WTC11 (cell line): Measurements from ENCODE around the gene CNTN1. TPM values are rescaled to one million over a fixed set of nuclear protein-coding genes. Genes with fewer than 3 reads are reported as not detected.

Source experiments
- ATAC-seq: fragments of 200-7000 bp; cut with Tn5 transposase; 2 replicates; pipeline ENCODE4 v1.10.0; 2021; ENCODE audit warnings: mild to moderate bottlenecking, moderate library complexity
- CTCF ChIA-PET: fragments of 300-600 bp; sonication (Branson Sonifier 250); formaldehyde crosslinking; loops from one replicate; lab custom pipeline; 2021; ENCODE audit warnings: antibody characterized with exemption; lab: Charles Lee
- POLR2A ChIA-PET: fragments of 350-600 bp; sonication (Branson Sonifier 250); formaldehyde crosslinking; loops from one replicate; lab custom pipeline; 2021; ENCODE audit warnings: antibody characterized with exemption; lab: Charles Lee
- DNase-seq: peaks from one replicate; pipeline ENCODE4 v3.0.0; 2021; ENCODE audit warnings: low spot score
- H3K27ac Mint-ChIP-seq: 2 replicates; pipeline ENCODE4 v1.8.0; 2021; ENCODE audit warnings: mixed read lengths
- H3K27me3 Mint-ChIP-seq: 2 replicates; pipeline ENCODE4 v1.8.0; 2021; ENCODE audit warnings: low read depth, mild to moderate bottlenecking, moderate library complexity, mixed read lengths
- H3K36me3 Mint-ChIP-seq: 2 replicates; pipeline ENCODE4 v1.8.0; 2021; ENCODE audit warnings: mixed read lengths
- H3K4me1 Mint-ChIP-seq: 2 replicates; pipeline ENCODE4 v1.8.0; 2022; ENCODE audit warnings: mixed read lengths
- H3K4me3 Mint-ChIP-seq: 2 replicates; pipeline ENCODE4 v1.8.0; 2021; ENCODE audit warnings: mild to moderate bottlenecking, moderate library complexity, mixed read lengths
- H3K9me3 Mint-ChIP-seq: 2 replicates; pipeline ENCODE4 v1.8.0; 2021; ENCODE audit warnings: mixed read lengths
- ATF6 ChIP-seq: sonication (generic); formaldehyde crosslinking; IDR thresholded peaks from 2 replicates; pipeline ENCODE4 v1.8.1; 2023; ENCODE audit warnings: mild to moderate bottlenecking, missing genetic modification reagents
- ETV6 ChIP-seq: sonication (generic); formaldehyde crosslinking; IDR thresholded peaks from 2 replicates; pipeline ENCODE4 v1.8.1; 2022; ENCODE audit warnings: mild to moderate bottlenecking, missing genetic modification reagents
- IRF2 ChIP-seq: sonication (generic); formaldehyde crosslinking; IDR thresholded peaks from 2 replicates; pipeline ENCODE4 v1.8.0; 2022; ENCODE audit warnings: low read depth, missing genetic modification reagents, borderline replicate concordance
- JAZF1 ChIP-seq: fragments of 250-450 bp; sonication (Bioruptor Pico); IDR thresholded peaks from 2 replicates; pipeline ENCODE4 v1.9.0; 2021; ENCODE audit warnings: moderate library complexity, mild to moderate bottlenecking, inconsistent platforms
- MAX ChIP-seq: sonication (generic); formaldehyde crosslinking; IDR thresholded peaks from 2 replicates; pipeline ENCODE4 v1.8.0; 2022; ENCODE audit warnings: mild to moderate bottlenecking, missing genetic modification reagents
- NFE2L1 ChIP-seq: sonication (generic); formaldehyde crosslinking; IDR thresholded peaks from 2 replicates; pipeline ENCODE4 v1.8.1; 2023; ENCODE audit warnings: missing genetic modification reagents
- NFYB ChIP-seq: sonication (generic); formaldehyde crosslinking; conservative IDR thresholded peaks from 2 replicates; pipeline ENCODE4 v1.8.0; 2022; ENCODE audit warnings: low read depth, missing genetic modification reagents
- RORB ChIP-seq: fragments of 250-450 bp; sonication (Bioruptor Pico); IDR thresholded peaks from 2 replicates; pipeline ENCODE4 v1.9.0; 2021; ENCODE audit warnings: mild to moderate bottlenecking
- SMAD3 ChIP-seq: sonication (generic); formaldehyde crosslinking; IDR thresholded peaks from 2 replicates; pipeline ENCODE4 v1.8.0; 2022; ENCODE audit warnings: missing genetic modification reagents, mild to moderate bottlenecking, borderline replicate concordance
- SMAD4 ChIP-seq: sonication (generic); formaldehyde crosslinking; IDR thresholded peaks from 2 replicates; pipeline ENCODE4 v1.8.0; 2022; ENCODE audit warnings: mild to moderate bottlenecking, missing genetic modification reagents
- SP1 ChIP-seq: sonication (generic); formaldehyde crosslinking; conservative IDR thresholded peaks from 2 replicates; pipeline ENCODE4 v1.8.1; 2022; ENCODE audit warnings: missing genetic modification reagents
- TEAD1 ChIP-seq: sonication (generic); formaldehyde crosslinking; IDR thresholded peaks from 2 replicates; pipeline ENCODE4 v1.8.0; 2022; ENCODE audit warnings: mild to moderate bottlenecking, missing genetic modification reagents
- ZNF121 ChIP-seq: sonication (generic); formaldehyde crosslinking; IDR thresholded peaks from 2 replicates; pipeline ENCODE4 v1.8.0; 2023; ENCODE audit warnings: missing genetic modification reagents
- ZNF423 ChIP-seq: fragments of 250-450 bp; sonication (Bioruptor Pico); IDR thresholded peaks from 2 replicates; pipeline ENCODE4 v2.1.2; 2022; ENCODE audit warnings: mild to moderate bottlenecking, moderate library complexity
- total RNA-seq: library from RNA; stranded (reverse); gene quantifications from 3 replicates; pipeline ENCODE4 v1.2.3, GENCODE V29; 2021
- TF ChIP-seq, protein P1 (sequence below): fragments of 250-450 bp; sonication (Bioruptor Pico); IDR thresholded peaks from 2 replicates; pipeline ENCODE4 v2.1.2; 2022; ENCODE audit warnings: mild to moderate bottlenecking, moderate library complexity
- TF ChIP-seq, protein P2 (sequence below): sonication (generic); formaldehyde crosslinking; conservative IDR thresholded peaks from 2 replicates; pipeline ENCODE4 v1.8.1; 2022; ENCODE audit warnings: mild to moderate bottlenecking, missing genetic modification reagents
- TF ChIP-seq, protein P3 (sequence below): sonication (generic); formaldehyde crosslinking; IDR thresholded peaks from 2 replicates; pipeline ENCODE4 v1.8.0; 2022; ENCODE audit warnings: mild to moderate bottlenecking, missing genetic modification reagents
- TF ChIP-seq, protein P4 (sequence below): sonication (generic); formaldehyde crosslinking; IDR thresholded peaks from 2 replicates; pipeline ENCODE4 v1.8.1; 2023; ENCODE audit warnings: mild to moderate bottlenecking, moderate library complexity, missing genetic modification reagents
- TF ChIP-seq, protein P5 (sequence below): sonication (generic); formaldehyde crosslinking; IDR thresholded peaks from 2 replicates; pipeline ENCODE4 v1.8.0; 2023; ENCODE audit warnings: missing genetic modification reagents, mild to moderate bottlenecking, borderline replicate concordance

Gene CNTN1
- total RNA-seq, 1 experiment from 2014 or later: 16.9 TPM

DNA sequence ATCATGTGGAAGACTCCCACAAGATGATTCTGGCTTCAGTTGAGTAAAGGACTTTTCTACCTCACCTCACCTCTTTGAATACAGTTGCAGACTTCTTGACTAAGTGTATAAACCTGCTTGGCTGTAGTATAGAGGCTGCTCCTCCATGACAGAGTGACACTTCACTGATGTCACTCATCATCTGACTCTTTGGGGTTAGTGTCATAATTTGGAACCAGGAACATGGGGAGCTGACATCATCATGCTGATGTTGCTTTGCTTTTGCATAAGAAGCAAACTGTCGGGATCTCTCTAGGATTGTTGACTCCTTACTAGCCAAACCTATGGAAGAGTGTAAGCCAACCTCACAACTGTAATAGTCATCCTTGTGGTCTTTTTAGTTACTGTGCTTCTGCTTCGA lies 420.7 kb downstream of the CNTN1 start:
- Mint-ChIP-seq H3K4me3 (no peak overlapping the region), H3K4me1 (no peaks in the 10 kb centered on the region), H3K27me3 (no peaks in the 10 kb centered on the region; the same call in 1 of the 2 replicates)
- no peak for ATAC-seq
- TF ChIP-seq, protein P1, sequence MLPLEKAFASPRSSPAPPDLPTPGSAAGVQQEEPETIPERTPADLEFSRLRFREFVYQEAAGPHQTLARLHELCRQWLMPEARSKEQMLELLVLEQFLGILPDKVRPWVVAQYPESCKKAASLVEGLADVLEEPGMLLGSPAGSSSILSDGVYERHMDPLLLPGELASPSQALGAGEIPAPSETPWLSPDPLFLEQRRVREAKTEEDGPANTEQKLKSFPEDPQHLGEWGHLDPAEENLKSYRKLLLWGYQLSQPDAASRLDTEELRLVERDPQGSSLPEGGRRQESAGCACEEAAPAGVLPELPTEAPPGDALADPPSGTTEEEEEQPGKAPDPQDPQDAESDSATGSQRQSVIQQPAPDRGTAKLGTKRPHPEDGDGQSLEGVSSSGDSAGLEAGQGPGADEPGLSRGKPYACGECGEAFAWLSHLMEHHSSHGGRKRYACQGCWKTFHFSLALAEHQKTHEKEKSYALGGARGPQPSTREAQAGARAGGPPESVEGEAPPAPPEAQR (CRISPR knock-in tag): no peak
- TF ChIP-seq, protein P2, sequence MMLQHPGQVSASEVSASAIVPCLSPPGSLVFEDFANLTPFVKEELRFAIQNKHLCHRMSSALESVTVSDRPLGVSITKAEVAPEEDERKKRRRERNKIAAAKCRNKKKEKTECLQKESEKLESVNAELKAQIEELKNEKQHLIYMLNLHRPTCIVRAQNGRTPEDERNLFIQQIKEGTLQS: no peak
- TF ChIP-seq SP1 (CRISPR knock-in tag) (no peak), RORB (CRISPR knock-in tag) (no peak), MAX (CRISPR knock-in tag) (no peak), ATF6 (CRISPR knock-in tag) (no peak), JAZF1 (no peak), SMAD4 (CRISPR knock-in tag) (no peak), IRF2 (CRISPR knock-in tag) (no peak), NFE2L1 (no peak), ZNF121 (CRISPR knock-in tag) (no peak), NFYB (CRISPR knock-in tag) (no peak), ETV6 (CRISPR knock-in tag) (no peak), SMAD3 (CRISPR knock-in tag) (no peak), ZNF423 (CRISPR knock-in tag) (no peak), TEAD1 (CRISPR knock-in tag) (no peak)
- TF ChIP-seq, protein P3, sequence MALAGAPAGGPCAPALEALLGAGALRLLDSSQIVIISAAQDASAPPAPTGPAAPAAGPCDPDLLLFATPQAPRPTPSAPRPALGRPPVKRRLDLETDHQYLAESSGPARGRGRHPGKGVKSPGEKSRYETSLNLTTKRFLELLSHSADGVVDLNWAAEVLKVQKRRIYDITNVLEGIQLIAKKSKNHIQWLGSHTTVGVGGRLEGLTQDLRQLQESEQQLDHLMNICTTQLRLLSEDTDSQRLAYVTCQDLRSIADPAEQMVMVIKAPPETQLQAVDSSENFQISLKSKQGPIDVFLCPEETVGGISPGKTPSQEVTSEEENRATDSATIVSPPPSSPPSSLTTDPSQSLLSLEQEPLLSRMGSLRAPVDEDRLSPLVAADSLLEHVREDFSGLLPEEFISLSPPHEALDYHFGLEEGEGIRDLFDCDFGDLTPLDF (CRISPR knock-in tag): no peak
- TF ChIP-seq, protein P4, sequence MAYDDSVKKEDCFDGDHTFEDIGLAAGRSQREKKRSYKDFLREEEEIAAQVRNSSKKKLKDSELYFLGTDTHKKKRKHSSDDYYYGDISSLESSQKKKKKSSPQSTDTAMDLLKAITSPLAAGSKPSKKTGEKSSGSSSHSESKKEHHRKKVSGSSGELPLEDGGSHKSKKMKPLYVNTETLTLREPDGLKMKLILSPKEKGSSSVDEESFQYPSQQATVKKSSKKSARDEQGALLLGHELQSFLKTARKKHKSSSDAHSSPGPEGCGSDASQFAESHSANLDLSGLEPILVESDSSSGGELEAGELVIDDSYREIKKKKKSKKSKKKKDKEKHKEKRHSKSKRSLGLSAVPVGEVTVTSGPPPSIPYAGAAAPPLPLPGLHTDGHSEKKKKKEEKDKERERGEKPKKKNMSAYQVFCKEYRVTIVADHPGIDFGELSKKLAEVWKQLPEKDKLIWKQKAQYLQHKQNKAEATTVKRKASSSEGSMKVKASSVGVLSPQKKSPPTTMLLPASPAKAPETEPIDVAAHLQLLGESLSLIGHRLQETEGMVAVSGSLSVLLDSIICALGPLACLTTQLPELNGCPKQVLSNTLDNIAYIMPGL: no peak
- TF ChIP-seq, protein P5, sequence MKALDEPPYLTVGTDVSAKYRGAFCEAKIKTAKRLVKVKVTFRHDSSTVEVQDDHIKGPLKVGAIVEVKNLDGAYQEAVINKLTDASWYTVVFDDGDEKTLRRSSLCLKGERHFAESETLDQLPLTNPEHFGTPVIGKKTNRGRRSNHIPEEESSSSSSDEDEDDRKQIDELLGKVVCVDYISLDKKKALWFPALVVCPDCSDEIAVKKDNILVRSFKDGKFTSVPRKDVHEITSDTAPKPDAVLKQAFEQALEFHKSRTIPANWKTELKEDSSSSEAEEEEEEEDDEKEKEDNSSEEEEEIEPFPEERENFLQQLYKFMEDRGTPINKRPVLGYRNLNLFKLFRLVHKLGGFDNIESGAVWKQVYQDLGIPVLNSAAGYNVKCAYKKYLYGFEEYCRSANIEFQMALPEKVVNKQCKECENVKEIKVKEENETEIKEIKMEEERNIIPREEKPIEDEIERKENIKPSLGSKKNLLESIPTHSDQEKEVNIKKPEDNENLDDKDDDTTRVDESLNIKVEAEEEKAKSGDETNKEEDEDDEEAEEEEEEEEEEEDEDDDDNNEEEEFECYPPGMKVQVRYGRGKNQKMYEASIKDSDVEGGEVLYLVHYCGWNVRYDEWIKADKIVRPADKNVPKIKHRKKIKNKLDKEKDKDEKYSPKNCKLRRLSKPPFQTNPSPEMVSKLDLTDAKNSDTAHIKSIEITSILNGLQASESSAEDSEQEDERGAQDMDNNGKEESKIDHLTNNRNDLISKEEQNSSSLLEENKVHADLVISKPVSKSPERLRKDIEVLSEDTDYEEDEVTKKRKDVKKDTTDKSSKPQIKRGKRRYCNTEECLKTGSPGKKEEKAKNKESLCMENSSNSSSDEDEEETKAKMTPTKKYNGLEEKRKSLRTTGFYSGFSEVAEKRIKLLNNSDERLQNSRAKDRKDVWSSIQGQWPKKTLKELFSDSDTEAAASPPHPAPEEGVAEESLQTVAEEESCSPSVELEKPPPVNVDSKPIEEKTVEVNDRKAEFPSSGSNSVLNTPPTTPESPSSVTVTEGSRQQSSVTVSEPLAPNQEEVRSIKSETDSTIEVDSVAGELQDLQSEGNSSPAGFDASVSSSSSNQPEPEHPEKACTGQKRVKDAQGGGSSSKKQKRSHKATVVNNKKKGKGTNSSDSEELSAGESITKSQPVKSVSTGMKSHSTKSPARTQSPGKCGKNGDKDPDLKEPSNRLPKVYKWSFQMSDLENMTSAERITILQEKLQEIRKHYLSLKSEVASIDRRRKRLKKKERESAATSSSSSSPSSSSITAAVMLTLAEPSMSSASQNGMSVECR (CRISPR knock-in tag): no peak
- TF ChIP-seq, all 79 proteins: peak for 0
- ChIA-PET CTCF (no interaction called here), POLR2A (no interaction called here)
- H3K9me3 Mint-ChIP-seq: no peaks in the 10 kb centered on the region
- H3K27ac Mint-ChIP-seq: no peak overlapping the region
- H3K36me3 Mint-ChIP-seq: no peaks in the 10 kb centered on the region
- DNase-seq: no peak
